Transverse colon (tissue), 4 donors: Measurements from ENCODE around the gene DPF3. TPM values are rescaled to one million over a fixed set of nuclear protein-coding genes. Genes with fewer than 3 reads are reported as not detected.

Source experiments
- DNase-seq: peaks from one replicate; pipeline ENCODE4 v3.0.0-alpha.2; 2019
- H3K27ac ChIP-seq, 4 donors: fragments of 200-600 bp; sonication (generic); 2 replicates each; pipeline ENCODE4 v1.5.1; 2016 to 2018; ENCODE audit warnings: inconsistent platforms in 4 of 4
- H3K27me3 ChIP-seq: fragments of 200-600 bp; sonication (generic); 2 replicates; pipeline ENCODE4 v1.5.1; 2017; ENCODE audit warnings: inconsistent platforms
- H3K36me3 ChIP-seq, 4 donors: fragments of 200-600 bp; sonication (generic); 2 replicates each; pipeline ENCODE4 v1.5.1; 2017 to 2019; ENCODE audit warnings: inconsistent platforms in 4 of 4
- H3K4me1 ChIP-seq, 4 donors: fragments of 200-600 bp; sonication (generic); 2 replicates each; pipeline ENCODE4 v1.5.1; 2017 to 2020; ENCODE audit warnings: inconsistent platforms in 4 of 4
- H3K4me3 ChIP-seq, 4 donors: fragments of 200-600 bp; sonication (generic); 1 replicate in 1 of 4; 2 replicates in 3 of 4; pipeline versions ENCODE4 v1.5.1 to v1.6.1; 2017 to 2019; ENCODE audit warnings: inconsistent platforms in 4 of 4
- H3K9me3 ChIP-seq, 2 donors: fragments of 200-600 bp; sonication (generic); 2 replicates each; pipeline ENCODE4 v1.5.1; 2017 to 2019; ENCODE audit warnings: inconsistent platforms in 2 of 2
- EP300 ChIP-seq: sonication (generic); formaldehyde crosslinking; IDR thresholded peaks from one replicate; pipeline ENCODE4 v1.6.1; 2017; ENCODE audit warnings: antibody characterized with exemption, low read depth
- POLR2A ChIP-seq: fragments of 450-650 bp; IDR thresholded peaks from one replicate; pipeline ENCODE4 v1.6.1; 2016; ENCODE audit warnings: antibody characterized with exemption, mild to moderate bottlenecking, moderate library complexity
- POLR2AphosphoS5 ChIP-seq, 3 donors: sonication (generic); formaldehyde crosslinking; IDR thresholded peaks; one replicate each; pipeline ENCODE4 v1.6.1; 2016; ENCODE audit warnings: antibody characterized with exemption in 3 of 3
- WGBS, 2 donors: methylation state at CpG; one replicate each; pipeline ENCODE4 v1.1.5; 2018; ENCODE audit warnings: low coverage in 1 of 2; 5-methylcytosine and 5-hydroxymethylcytosine counted together
- in situ Hi-C, 4 donors: fragments of 200-750 bp; cut with MboI; loops; one replicate each; pipeline versions ENCODE4 v1.15.0 to v1.15.1; 2017; ENCODE audit warnings: low sequenced_read_pairs in 3 of 4, low pct_ligation_motif_present in 1 of 4, low pct_unique_long_range_greater_than_20kb in 1 of 4
- intact Hi-C: fragments of 100-400 bp; cut with DNase I; formaldehyde crosslinking; loops from one replicate; pipeline ENCODE4 v1.15.1; 2023; ENCODE audit warnings: low total_unique reads
- total RNA-seq, 4 donors: library from RNA; depleted of rRNA; stranded (reverse); fragments of >200 nt; gene quantifications; one replicate each; pipeline ENCODE4 v1.1.0, GENCODE V29; 2016
- TF ChIP-seq, protein P1 (sequence below), 5 experiments: fragments of 200-600 bp in 3 of 5; fragments of 450-650 bp in 2 of 5; sonication (generic) in 3 of 5; IDR thresholded peaks; 1 replicate in 2 of 5; 2 replicates in 3 of 5; pipeline ENCODE4 v1.5.1; 2016 to 2017; ENCODE audit warnings: antibody characterized with exemption in 5 of 5, inconsistent platforms in 3 of 5, mild to moderate bottlenecking in 2 of 5, moderate library complexity in 1 of 5

DPF3 gene
- total RNA-seq, 4 donors from 2014 or later: 7.1 to 23.5 (median 10.9) TPM

DNA sequence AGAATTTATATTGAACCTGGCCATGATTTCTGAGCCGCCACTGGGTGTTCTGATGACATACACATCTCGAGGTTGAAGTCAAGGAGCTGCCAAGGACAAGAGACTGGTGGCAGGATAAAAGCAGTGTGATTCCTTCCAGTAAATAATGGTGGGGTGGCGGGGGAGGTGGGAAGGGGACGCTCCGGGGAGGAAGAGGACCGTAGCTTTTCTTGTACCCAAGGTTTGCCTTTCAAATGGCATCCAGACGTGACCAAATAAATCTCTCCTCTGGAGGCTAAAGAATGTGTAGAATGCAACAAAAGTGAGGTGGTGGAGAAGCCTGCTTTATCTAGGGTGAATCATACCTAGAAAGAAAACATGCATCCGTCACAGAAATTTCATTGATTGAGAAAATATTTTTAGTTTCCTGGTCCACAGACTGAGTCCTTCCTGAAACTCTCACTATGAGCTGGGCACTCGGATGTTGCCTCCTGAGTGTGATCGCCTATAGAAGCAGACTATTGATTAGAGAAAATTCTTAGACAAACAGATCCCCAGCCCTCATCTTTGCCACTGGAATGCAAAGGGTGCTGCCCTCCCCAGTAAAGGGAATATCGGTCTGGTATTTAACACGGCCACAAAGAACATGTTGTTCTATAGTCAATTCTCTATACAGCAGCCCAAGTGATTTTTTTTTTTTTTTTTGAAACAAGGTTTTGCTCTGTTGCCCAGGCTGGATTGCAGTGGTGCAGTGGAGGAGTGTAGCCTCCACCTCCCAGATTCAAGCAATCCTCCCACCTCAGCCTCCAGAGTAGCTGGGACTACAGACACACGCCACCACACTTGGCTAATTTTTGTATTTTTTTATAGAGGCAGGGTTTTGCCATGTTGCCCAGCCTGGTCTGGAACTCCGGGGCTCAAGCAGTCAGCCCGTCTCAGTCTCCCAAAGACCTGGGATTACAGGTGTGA is 112.1 kb downstream of the DPF3 start:
- H3K36me3 ChIP-seq: no peaks in the 10 kb centered on the region
- intact Hi-C loops: no loop called here
- H3K27me3 ChIP-seq: no peaks in the 10 kb centered on the region
- no peak overlapping the region for H3K27ac ChIP-seq
- H3K4me1 ChIP-seq: peaks cover 0 to 4% (median 2%) of the 10 kb centered on the region in 4 donors
- WGBS, 2 donors: 79 to 87% methylated on average over 7 to 15 of the region's 15 CpGs
- TF ChIP-seq, protein P1, sequence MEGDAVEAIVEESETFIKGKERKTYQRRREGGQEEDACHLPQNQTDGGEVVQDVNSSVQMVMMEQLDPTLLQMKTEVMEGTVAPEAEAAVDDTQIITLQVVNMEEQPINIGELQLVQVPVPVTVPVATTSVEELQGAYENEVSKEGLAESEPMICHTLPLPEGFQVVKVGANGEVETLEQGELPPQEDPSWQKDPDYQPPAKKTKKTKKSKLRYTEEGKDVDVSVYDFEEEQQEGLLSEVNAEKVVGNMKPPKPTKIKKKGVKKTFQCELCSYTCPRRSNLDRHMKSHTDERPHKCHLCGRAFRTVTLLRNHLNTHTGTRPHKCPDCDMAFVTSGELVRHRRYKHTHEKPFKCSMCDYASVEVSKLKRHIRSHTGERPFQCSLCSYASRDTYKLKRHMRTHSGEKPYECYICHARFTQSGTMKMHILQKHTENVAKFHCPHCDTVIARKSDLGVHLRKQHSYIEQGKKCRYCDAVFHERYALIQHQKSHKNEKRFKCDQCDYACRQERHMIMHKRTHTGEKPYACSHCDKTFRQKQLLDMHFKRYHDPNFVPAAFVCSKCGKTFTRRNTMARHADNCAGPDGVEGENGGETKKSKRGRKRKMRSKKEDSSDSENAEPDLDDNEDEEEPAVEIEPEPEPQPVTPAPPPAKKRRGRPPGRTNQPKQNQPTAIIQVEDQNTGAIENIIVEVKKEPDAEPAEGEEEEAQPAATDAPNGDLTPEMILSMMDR (IDR thresholded peaks at IDR 0.05): no peak
- TF ChIP-seq POLR2AphosphoS5 (IDR thresholded peaks at IDR 0.05): no peak
- TF ChIP-seq EP300: no peak
- TF ChIP-seq POLR2A: no peak
- in situ Hi-C loops: no loop called here
- no peak for DNase-seq
- no peak overlapping the region for H3K4me3 ChIP-seq
- no peaks in the 10 kb centered on the region for H3K9me3 ChIP-seq

DNA sequence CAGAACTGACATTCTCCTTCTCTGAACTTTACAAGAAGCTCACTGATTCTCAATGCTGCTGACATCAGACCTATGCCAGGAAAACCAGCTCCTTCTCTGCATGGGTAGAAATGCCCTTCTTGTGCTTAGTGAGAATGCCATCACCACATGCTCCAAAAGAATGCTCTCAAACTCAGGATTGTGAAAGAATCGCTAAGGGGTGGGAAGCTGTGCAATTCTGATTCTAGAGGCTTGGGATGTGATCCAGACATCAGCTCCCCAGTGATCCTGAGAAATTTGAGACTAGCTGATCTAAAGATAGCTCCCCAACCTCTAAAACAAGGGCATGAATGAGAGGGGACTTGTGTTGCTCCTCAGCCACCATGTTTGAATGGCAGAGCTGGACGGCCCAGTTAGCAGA is 113.2 kb downstream of the DPF3 start:
- H3K27ac ChIP-seq: no peak overlapping the region
- DNase-seq: no peak
- H3K4me3 ChIP-seq: no peak overlapping the region
- 92 to 100% methylated on average over 1 to 2 of the region's 2 CpGs for WGBS, 2 donors
- H3K9me3 ChIP-seq: no peaks in the 10 kb centered on the region
- intact Hi-C loops: no loop called here
- TF ChIP-seq POLR2A: no peak
- no peak for TF ChIP-seq POLR2AphosphoS5 (IDR thresholded peaks at IDR 0.05)
- no peak for TF ChIP-seq EP300
- TF ChIP-seq, protein P1 (IDR thresholded peaks at IDR 0.05): no peak
- H3K36me3 ChIP-seq: no peaks in the 10 kb centered on the region
- peaks cover 0 to 11% (median 4%) of the 10 kb centered on the region in 4 donors for H3K4me1 ChIP-seq
- no peaks in the 10 kb centered on the region for H3K27me3 ChIP-seq
- in situ Hi-C loops: no loop called here

DNA sequence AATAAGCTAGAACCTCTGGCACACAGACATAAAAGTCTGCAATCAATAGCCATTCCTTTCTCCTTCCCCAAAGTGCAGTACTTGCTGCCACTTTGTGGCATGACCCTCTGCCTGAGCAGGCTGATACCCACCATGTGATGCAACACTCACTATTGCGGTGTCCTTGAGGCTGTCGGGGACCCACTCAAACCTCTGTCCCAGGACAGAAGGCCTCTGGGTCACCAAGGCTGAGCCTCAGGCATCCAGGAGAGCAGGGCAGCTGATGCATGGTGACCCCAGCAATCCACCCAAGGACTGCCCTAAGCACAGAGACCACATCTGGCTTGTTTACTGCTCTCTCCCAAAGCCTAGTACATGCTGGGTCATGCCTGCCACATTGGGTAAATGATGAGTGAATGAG is 114.2 kb downstream of the DPF3 start:
- Histone ChIP-seq H3K4me1 (peaks cover 0 to 11% (median 4%) of the 10 kb centered on the region in 4 donors), H3K36me3 (no peaks in the 10 kb centered on the region), H3K4me3 (no peak overlapping the region), H3K27ac (no peak overlapping the region), H3K9me3 (no peaks in the 10 kb centered on the region), H3K27me3 (no peaks in the 10 kb centered on the region)
- TF ChIP-seq POLR2AphosphoS5 (IDR thresholded peaks at IDR 0.05) (no peak), POLR2A (no peak), EP300 (no peak)
- TF ChIP-seq, protein P1 (IDR thresholded peaks at IDR 0.05): no peak
- in situ Hi-C loops: no loop called here
- 95% methylated on average over 2 of the region's 2 CpGs; no CpG with 5 or more reads in 1 of the 2 donors for WGBS, 2 donors
- intact Hi-C loops: no loop called here
- DNase-seq: no peak

DNA sequence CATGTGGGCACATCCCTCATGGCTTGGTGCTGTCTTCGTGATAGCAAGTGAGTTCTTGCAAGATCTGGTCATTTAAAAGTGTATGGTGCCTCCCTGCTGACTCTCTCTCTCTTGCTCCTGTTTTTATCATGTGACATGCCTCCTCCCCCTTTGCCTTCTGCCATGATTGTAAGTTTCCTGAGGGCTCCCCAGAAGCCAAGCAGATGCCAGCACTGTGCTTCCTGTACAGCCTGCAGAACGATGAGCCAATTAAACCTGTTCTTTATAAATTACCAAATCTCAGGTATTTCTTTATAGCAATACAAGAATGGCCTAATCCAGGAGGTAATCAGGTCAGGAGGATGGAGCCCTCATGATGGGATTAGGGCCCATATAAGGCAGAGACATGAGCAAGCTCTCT is 116.3 kb downstream of the DPF3 start:
- intact Hi-C loops: no loop called here
- DNase-seq: no peak
- H3K27me3 ChIP-seq: no peaks in the 10 kb centered on the region
- TF ChIP-seq, protein P1 (IDR thresholded peaks at IDR 0.05): no peak
- no peak for TF ChIP-seq EP300
- no peak for TF ChIP-seq POLR2A
- TF ChIP-seq POLR2AphosphoS5 (IDR thresholded peaks at IDR 0.05): no peak
- no peaks in the 10 kb centered on the region for H3K9me3 ChIP-seq
- no peak overlapping the region for H3K27ac ChIP-seq
- 100% methylated on average over 2 of the region's 2 CpGs; no CpG with 5 or more reads in 1 of the 2 donors for WGBS, 2 donors
- peaks cover 0 to 11% (median 4%) of the 10 kb centered on the region in 4 donors for H3K4me1 ChIP-seq
- in situ Hi-C loops: no loop called here
- H3K36me3 ChIP-seq: no peaks in the 10 kb centered on the region
- H3K4me3 ChIP-seq: no peak overlapping the region
